Astrocyte (in vitro differentiated cells and primary cell): ENCODE measurements around the gene SARNP. TPM values are rescaled to one million over a fixed set of nuclear protein-coding genes. Genes with fewer than 3 reads are reported as not detected.

Source experiments
- DNase-seq: peaks from one replicate; pipeline ENCODE4 v3.0.0-alpha.2; 2010; ENCODE audit warnings: low read depth
- FAIRE-seq: peaks from 2 replicates; lab custom pipeline; 2011; peaks lifted over from hg19 to GRCh38; lab: Jason Lieb, UNC
- H2AFZ ChIP-seq: 2 replicates; pipeline ENCODE4 v1.6.0; 2012; ENCODE audit warnings: low read depth, low read length, inconsistent platforms
- H3K27ac ChIP-seq: 2 replicates; pipeline ENCODE4 v1.5.1; 2011; ENCODE audit warnings: low read depth, low read length, inconsistent platforms
- H3K27me3 ChIP-seq: 2 replicates; pipeline ENCODE4 v1.6.0; 2011; ENCODE audit warnings: low read length, inconsistent platforms; ENCODE audit not compliant: insufficient read depth
- H3K36me3 ChIP-seq: 2 replicates; pipeline ENCODE4 v1.5.1; 2011; ENCODE audit warnings: low read length, inconsistent platforms; ENCODE audit not compliant: insufficient read depth
- H3K4me1 ChIP-seq: 2 replicates; pipeline ENCODE4 v1.5.1; 2011; ENCODE audit warnings: low read length, inconsistent platforms; ENCODE audit not compliant: insufficient read depth
- H3K4me2 ChIP-seq: 2 replicates; pipeline ENCODE4 v1.6.0; 2012; ENCODE audit warnings: low read length, inconsistent platforms
- H3K4me3 ChIP-seq: 2 replicates; pipeline ENCODE4 v1.5.1; 2011; ENCODE audit warnings: low read depth, mild to moderate bottlenecking, low read length, inconsistent platforms; ENCODE audit not compliant: insufficient read depth
- H3K79me2 ChIP-seq: 2 replicates; pipeline ENCODE4 v1.6.0; 2012; ENCODE audit warnings: mild to moderate bottlenecking, low read length, inconsistent platforms; ENCODE audit not compliant: insufficient read depth
- H3K9ac ChIP-seq: 2 replicates; pipeline ENCODE4 v1.6.0; 2012; ENCODE audit warnings: mild to moderate bottlenecking, low read length, inconsistent platforms
- H3K9me3 ChIP-seq: 2 replicates; pipeline ENCODE4 v1.5.1; 2012; ENCODE audit warnings: low read depth, mild to moderate bottlenecking, low read length, inconsistent platforms; ENCODE audit not compliant: insufficient read depth
- H4K20me1 ChIP-seq: 2 replicates; pipeline ENCODE4 v1.6.0; 2012; ENCODE audit warnings: low read length, inconsistent platforms; ENCODE audit not compliant: insufficient read depth
- H3K27ac Mint-ChIP-seq: one replicate; pipeline ENCODE4 v1.8.0; 2021; ENCODE audit warnings: mild to moderate bottlenecking, mixed read lengths; ENCODE audit not compliant: unreplicated experiment
- H3K27me3 Mint-ChIP-seq: one replicate; pipeline ENCODE4 v1.8.0; 2021; ENCODE audit warnings: low read depth, mixed read lengths; ENCODE audit not compliant: unreplicated experiment
- H3K36me3 Mint-ChIP-seq: one replicate; pipeline ENCODE4 v1.8.0; 2021; ENCODE audit warnings: low read depth, mixed read lengths; ENCODE audit not compliant: unreplicated experiment
- H3K4me1 Mint-ChIP-seq: one replicate; pipeline ENCODE4 v1.8.0; 2021; ENCODE audit warnings: low read depth, mixed read lengths; ENCODE audit not compliant: unreplicated experiment
- H3K4me3 Mint-ChIP-seq: one replicate; pipeline ENCODE4 v1.8.0; 2021; ENCODE audit warnings: mild to moderate bottlenecking, moderate library complexity, mixed read lengths; ENCODE audit not compliant: unreplicated experiment
- H3K9me3 Mint-ChIP-seq: one replicate; pipeline ENCODE4 v1.8.0; 2021; ENCODE audit warnings: mild to moderate bottlenecking, mixed read lengths; ENCODE audit not compliant: unreplicated experiment
- CTCF ChIP-seq: IDR thresholded peaks from 2 replicates; pipeline ENCODE4 v1.5.1; 2011; ENCODE audit warnings: low read depth, mild to moderate bottlenecking, inconsistent platforms, low read length, moderate library complexity; ENCODE audit not compliant: insufficient read depth
- EZH2 ChIP-seq: IDR thresholded peaks from 2 replicates; pipeline ENCODE4 v1.6.1; 2012; ENCODE audit warnings: mild to moderate bottlenecking, low read length, inconsistent platforms; ENCODE audit not compliant: insufficient read depth
- total RNA-seq: library from RNA; stranded (reverse); gene quantifications from 2 replicates; pipeline ENCODE4 v1.2.1, GENCODE V29; 2021

SARNP gene
- total RNA-seq, 1 donor from 2014 or later: 105 TPM

GRCh38 chr12:55742719-55743405 is 74.7 kb downstream of the SARNP start, which contains the start of gene GDF11:
TSS of gene GDF11 (plus strand) at chr12:55743122. CDS start at chr12:55743317, 195 bp downstream.
- Mint-ChIP-seq H3K9me3 (no peaks in the 10 kb centered on the region), H3K36me3 (no peaks in the 10 kb centered on the region), H3K4me3 (peak within 1 kb of the TSS; percentile 94), H3K27me3 (no peaks in the 10 kb centered on the region), H3K27ac (peak within 1 kb of the TSS; percentile 81), H3K4me1 (peaks cover 23% of the 10 kb centered on the region)
- Histone ChIP-seq H3K4me2 (peak within 1 kb of the TSS; percentile 100), H3K4me3 (peak within 1 kb of the TSS; percentile 76), H3K27ac (peak within 1 kb of the TSS; percentile 27), H3K9me3 (no peaks in the 10 kb centered on the region), H3K27me3 (no peaks in the 10 kb centered on the region), H3K79me2 (peaks cover 10% of the 10 kb centered on the region), H2AFZ (peak within 1 kb of the TSS; percentile 70), H3K9ac (peak within 1 kb of the TSS; percentile 85), H4K20me1 (peaks cover 34% of the 10 kb centered on the region), H3K4me1 (peaks cover 20% of the 10 kb centered on the region), H3K36me3 (no peaks in the 10 kb centered on the region)
- FAIRE-seq: no peak
- no peak for TF ChIP-seq EZH2
- TF ChIP-seq CTCF: no peak
- DNase-seq: peak; percentile 64

GRCh38 chr12:55741931-55742680 is 75.4 kb downstream of the SARNP start:
- H3K9me3 Mint-ChIP-seq: no peaks in the 10 kb centered on the region
- no peaks in the 10 kb centered on the region for H3K27me3 Mint-ChIP-seq
- peak overlapping the region; percentile 55 for H3K4me3 ChIP-seq
- no peak for DNase-seq
- peak overlapping the region; percentile 98 for H3K4me2 ChIP-seq
- H3K9ac ChIP-seq: peak overlapping the region; percentile 85
- no peaks in the 10 kb centered on the region for H3K27me3 ChIP-seq
- no peak for FAIRE-seq
- H3K4me3 Mint-ChIP-seq: peak overlapping the region; percentile 84
- TF ChIP-seq EZH2 (no peak), CTCF (no peak)
- peaks cover 27% of the 10 kb centered on the region for H4K20me1 ChIP-seq
- peak overlapping the region; percentile 27 for H3K27ac ChIP-seq
- peak overlapping the region; percentile 77 for H3K27ac Mint-ChIP-seq
- no peaks in the 10 kb centered on the region for H3K9me3 ChIP-seq
- H3K36me3 Mint-ChIP-seq: no peaks in the 10 kb centered on the region
- no peaks in the 10 kb centered on the region for H3K36me3 ChIP-seq
- peak overlapping the region; percentile 46 for H2AFZ ChIP-seq
- H3K79me2 ChIP-seq: peaks cover 10% of the 10 kb centered on the region
- peaks cover 30% of the 10 kb centered on the region for H3K4me1 Mint-ChIP-seq
- H3K4me1 ChIP-seq: peaks cover 25% of the 10 kb centered on the region
